MM.1S (cell line): ENCODE data around the gene FHL1.

ENCODE experiments used
- DNase-seq: peaks from one replicate; pipeline ENCODE4 v3.0.0-alpha.2; 2015
- H2AFZ ChIP-seq: fragments of 300-600 bp; sonication (generic); 2 replicates; pipeline ENCODE4 v1.6.0; 2016; ENCODE audit warnings: antibody characterized with exemption, low read length
- H3F3A ChIP-seq: fragments of 300-600 bp; sonication (generic); 2 replicates; pipeline ENCODE4 v1.6.1; 2016; ENCODE audit warnings: mild to moderate bottlenecking, antibody characterized with exemption, low read length, moderate library complexity, mixed read lengths; ENCODE audit not compliant: insufficient read depth
- H3K27ac ChIP-seq: fragments of 300-600 bp; sonication (generic); 2 replicates; pipeline ENCODE4 v1.5.1; 2016; ENCODE audit warnings: mild to moderate bottlenecking, low read length
- H3K27me3 ChIP-seq: fragments of 300-600 bp; sonication (generic); replicated peaks from 2 replicates; pipeline ENCODE4 v1.6.0; 2016; ENCODE audit warnings: low read length; ENCODE audit not compliant: insufficient read depth
- H3K36me3 ChIP-seq: fragments of 300-600 bp; sonication (generic); replicated peaks from 2 replicates; pipeline ENCODE4 v1.6.1; 2016; ENCODE audit warnings: mild to moderate bottlenecking, low read length, mixed read lengths; ENCODE audit not compliant: insufficient read depth
- H3K4me1 ChIP-seq: fragments of 300-600 bp; sonication (generic); 2 replicates; pipeline ENCODE4 v1.6.1; 2016; ENCODE audit warnings: low read length, mixed read lengths
- H3K4me2 ChIP-seq: fragments of 300-600 bp; sonication (generic); 2 replicates; pipeline ENCODE4 v1.6.0; 2016; ENCODE audit warnings: low read depth, low read length
- H3K4me3 ChIP-seq: fragments of 300-600 bp; sonication (generic); 2 replicates; pipeline ENCODE4 v1.5.1; 2016; ENCODE audit warnings: low read length, mixed read lengths
- H3K79me2 ChIP-seq: fragments of 300-600 bp; sonication (generic); 2 replicates; pipeline ENCODE4 v1.6.1; 2016; ENCODE audit warnings: mixed run types, low read length, mixed read lengths
- H3K9ac ChIP-seq: fragments of 300-600 bp; sonication (generic); 2 replicates; pipeline ENCODE4 v1.6.1; 2016; ENCODE audit warnings: low read length, mixed read lengths
- H3K9me2 ChIP-seq: fragments of 300-600 bp; sonication (generic); replicated peaks from 2 replicates; pipeline ENCODE4 v1.6.1; 2016; ENCODE audit warnings: mild to moderate bottlenecking, low read length, mixed read lengths; ENCODE audit not compliant: insufficient read depth
- H3K9me3 ChIP-seq: fragments of 300-600 bp; sonication (generic); replicated peaks from 2 replicates; pipeline ENCODE4 v1.6.1; 2016; ENCODE audit warnings: mild to moderate bottlenecking, low read length, mixed read lengths; ENCODE audit not compliant: insufficient read depth
- H4K20me1 ChIP-seq: fragments of 300-600 bp; sonication (generic); 2 replicates; pipeline ENCODE4 v1.6.1; 2016; ENCODE audit warnings: mild to moderate bottlenecking, low read length, moderate library complexity, mixed read lengths; ENCODE audit not compliant: insufficient read depth
- CTCF ChIP-seq: fragments of 300-600 bp; sonication (generic); IDR thresholded peaks from 2 replicates; pipeline ENCODE4 v1.5.1; 2016; ENCODE audit warnings: antibody characterized with exemption, low read length, mixed read lengths
- EZH2 ChIP-seq: fragments of 300-600 bp; sonication (generic); optimal IDR thresholded peaks from 2 replicates; pipeline ENCODE3; 2017; ENCODE audit warnings: low read depth, mild to moderate bottlenecking, antibody characterized with exemption, low read length, mixed read lengths
- EZH2phosphoT487 ChIP-seq: fragments of 300-600 bp; sonication (generic); IDR thresholded peaks from 2 replicates; pipeline ENCODE4 v1.6.1; 2018; ENCODE audit warnings: antibody characterized with exemption, low read length

Gene FHL1

GRCh38 chrX:136185401-136186022, 38.2 kb downstream of the FHL1 start:
- H3K4me2 ChIP-seq = no peak overlapping the region
- H3K27ac ChIP-seq = no peak overlapping the region
- TF ChIP-seq CTCF (no peak), EZH2phosphoT487 (no peak), EZH2 (no peak)

DNA sequence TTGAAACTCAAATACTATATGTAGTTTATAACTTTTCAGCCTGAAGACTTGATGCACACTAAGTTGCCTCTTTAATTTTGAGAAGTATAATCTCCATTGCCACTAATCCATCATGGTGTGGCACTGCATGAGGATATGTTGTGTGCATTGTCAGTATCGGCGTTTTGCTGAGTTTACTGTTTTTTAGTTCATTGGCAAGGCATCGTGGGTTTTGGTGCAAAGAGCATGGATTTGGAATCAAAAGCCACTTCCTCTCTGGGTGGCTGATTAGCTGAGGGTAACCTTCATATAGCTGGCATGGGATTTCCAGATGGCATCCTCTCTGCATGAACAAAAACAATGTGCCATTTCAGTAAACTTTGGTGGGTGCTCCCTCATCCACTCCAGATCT, 38.7 kb downstream of the FHL1 start:
- no peaks in the 10 kb centered on the region for H4K20me1 ChIP-seq
- H3K79me2 ChIP-seq = peaks cover 9% of the 10 kb centered on the region; the same call in 1 of the 2 replicates
- no peak overlapping the region for H2AFZ ChIP-seq
- no peak overlapping the region for H3K4me3 ChIP-seq
- H3F3A ChIP-seq = no peaks in the 10 kb centered on the region
- H3K4me1 ChIP-seq = no peaks in the 10 kb centered on the region
- no peak for DNase-seq
- H3K9me3 ChIP-seq = no peaks in the 10 kb centered on the region
- H3K36me3 ChIP-seq = no peaks in the 10 kb centered on the region
- H3K9me2 ChIP-seq = no peaks in the 10 kb centered on the region
- H3K4me2 ChIP-seq = no peak overlapping the region
- no peak for TF ChIP-seq EZH2phosphoT487
- TF ChIP-seq EZH2 = no peak
- TF ChIP-seq CTCF = no peak
- H3K9ac ChIP-seq = no peak overlapping the region
- no peak overlapping the region for H3K27ac ChIP-seq
- H3K27me3 ChIP-seq = no peaks in the 10 kb centered on the region

More at GRCh38 chrX:136185401-136186022, 38.2 kb downstream of the FHL1 start:
- Histone ChIP-seq H3K79me2 (peaks cover 8% of the 10 kb centered on the region; the same call in 1 of the 2 replicates), H3K27me3 (no peaks in the 10 kb centered on the region), H3K9me3 (no peaks in the 10 kb centered on the region), H3K36me3 (no peaks in the 10 kb centered on the region), H3K4me1 (no peaks in the 10 kb centered on the region), H3K4me3 (no peak overlapping the region), H3K9me2 (no peaks in the 10 kb centered on the region), H3K9ac (no peak overlapping the region), H3F3A (no peaks in the 10 kb centered on the region), H4K20me1 (no peaks in the 10 kb centered on the region), H2AFZ (no peak overlapping the region)
- no peak for DNase-seq

DNA sequence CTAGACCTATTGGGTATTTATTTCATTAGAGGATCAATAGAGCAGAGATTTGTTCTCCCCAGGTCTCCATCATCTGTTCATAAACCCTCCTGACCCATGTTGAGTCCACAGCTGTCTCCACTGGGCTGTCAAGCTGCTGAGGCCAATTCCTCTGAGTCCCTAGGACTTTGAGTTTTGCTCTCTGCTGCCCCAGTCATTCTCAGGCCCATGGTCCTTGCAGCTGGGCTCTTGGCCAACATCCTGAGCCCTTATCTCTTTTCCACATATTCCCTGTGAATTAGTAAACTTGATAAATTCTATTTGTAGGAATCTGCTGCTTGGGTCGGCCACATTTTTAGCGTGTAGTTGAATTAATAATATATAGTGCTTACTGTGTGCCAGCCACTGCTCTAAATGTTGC, 41.9 kb downstream of the FHL1 start:
- no peak overlapping the region for H3K4me3 ChIP-seq
- peaks cover 9% of the 10 kb centered on the region; the same call in 1 of the 2 replicates for H3K79me2 ChIP-seq
- H3K9ac ChIP-seq = no peak overlapping the region
- no peak overlapping the region for H3K27ac ChIP-seq
- no peaks in the 10 kb centered on the region for H4K20me1 ChIP-seq
- H3K9me2 ChIP-seq = no peaks in the 10 kb centered on the region
- H3K36me3 ChIP-seq = no peaks in the 10 kb centered on the region
- no peak overlapping the region for H2AFZ ChIP-seq
- H3K4me2 ChIP-seq = no peak overlapping the region
- no peaks in the 10 kb centered on the region for H3K4me1 ChIP-seq
- no peak for TF ChIP-seq CTCF
- TF ChIP-seq EZH2 = no peak
- TF ChIP-seq EZH2phosphoT487 = no peak
- no peaks in the 10 kb centered on the region for H3K9me3 ChIP-seq
- H3K27me3 ChIP-seq = no peaks in the 10 kb centered on the region
- DNase-seq = no peak
- no peaks in the 10 kb centered on the region for H3F3A ChIP-seq
